Measurements from ENCODE around the gene MICU1. TPM values are rescaled to one million over a fixed set of nuclear protein-coding genes. Genes with fewer than 3 reads are reported as not detected.

The MICU1 gene
- total RNA-seq, 1 experiment from 2014 or later, result 36.0 TPM

DNA sequence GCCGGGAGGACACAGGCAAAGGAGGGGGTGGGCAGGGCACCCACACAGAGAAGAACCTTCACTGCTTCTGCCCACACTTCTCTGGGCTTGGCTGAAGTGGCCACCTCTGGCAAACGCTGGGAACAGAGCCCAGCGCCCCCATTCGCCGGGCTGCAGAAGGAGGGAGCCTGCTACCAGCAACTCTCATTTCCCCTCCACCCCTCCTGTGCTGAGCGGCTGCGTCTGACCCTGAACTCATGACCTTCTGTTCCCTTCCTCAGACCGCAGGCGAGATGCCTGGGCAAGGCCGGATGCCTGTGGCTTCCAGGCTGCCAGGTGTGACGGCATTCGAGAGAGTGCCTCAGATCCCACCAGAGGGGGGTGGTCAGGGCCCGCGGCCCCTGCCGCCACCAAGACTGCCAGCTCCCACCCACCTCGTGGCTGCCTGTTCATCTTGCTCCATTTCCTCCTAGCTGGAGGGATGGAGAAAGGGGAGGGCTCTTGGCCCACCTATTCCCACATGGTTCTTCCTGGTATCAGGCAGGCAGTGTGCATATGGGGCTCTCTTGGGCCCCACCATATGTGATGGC, 291.0 kb downstream of the MICU1 start:
- ChIA-PET POLR2A (interaction anchor here (1.0 kb wide), 2 partner anchors 60 to 62 kb away, joined by 4 read pairs; no protein-coding TSS in a partner anchor), CTCF (interaction anchor here (1.0 to 1.4 kb wide), 3 partner anchors 8 to 74 kb away, joined by 3 read pairs; no protein-coding TSS in a partner anchor)
- ATAC-seq (no peak), DNase-seq (ENCODE audit: low spot score) (no peak)
- Mint-ChIP-seq H3K27ac (0 out of 2 replicates have a peak overlapping the region, but pooled peaks have one; percentile 36), H3K4me1 (peaks cover 34% of the 10 kb centered on the region), H3K27me3 (ENCODE audit: low read depth) (no peaks in the 10 kb centered on the region), H3K9me3 (no peaks in the 10 kb centered on the region), H3K36me3 (peaks cover 9% of the 10 kb centered on the region), H3K4me3 (no peak overlapping the region)
- TF ChIP-seq GABPB1 (CRISPR knock-in tag; IDR thresholded peaks at IDR 0.05) (peak; percentile 76), JUN (CRISPR knock-in tag; IDR thresholded peaks at IDR 0.05) (no peak)
- TF ChIP-seq, protein P1, sequence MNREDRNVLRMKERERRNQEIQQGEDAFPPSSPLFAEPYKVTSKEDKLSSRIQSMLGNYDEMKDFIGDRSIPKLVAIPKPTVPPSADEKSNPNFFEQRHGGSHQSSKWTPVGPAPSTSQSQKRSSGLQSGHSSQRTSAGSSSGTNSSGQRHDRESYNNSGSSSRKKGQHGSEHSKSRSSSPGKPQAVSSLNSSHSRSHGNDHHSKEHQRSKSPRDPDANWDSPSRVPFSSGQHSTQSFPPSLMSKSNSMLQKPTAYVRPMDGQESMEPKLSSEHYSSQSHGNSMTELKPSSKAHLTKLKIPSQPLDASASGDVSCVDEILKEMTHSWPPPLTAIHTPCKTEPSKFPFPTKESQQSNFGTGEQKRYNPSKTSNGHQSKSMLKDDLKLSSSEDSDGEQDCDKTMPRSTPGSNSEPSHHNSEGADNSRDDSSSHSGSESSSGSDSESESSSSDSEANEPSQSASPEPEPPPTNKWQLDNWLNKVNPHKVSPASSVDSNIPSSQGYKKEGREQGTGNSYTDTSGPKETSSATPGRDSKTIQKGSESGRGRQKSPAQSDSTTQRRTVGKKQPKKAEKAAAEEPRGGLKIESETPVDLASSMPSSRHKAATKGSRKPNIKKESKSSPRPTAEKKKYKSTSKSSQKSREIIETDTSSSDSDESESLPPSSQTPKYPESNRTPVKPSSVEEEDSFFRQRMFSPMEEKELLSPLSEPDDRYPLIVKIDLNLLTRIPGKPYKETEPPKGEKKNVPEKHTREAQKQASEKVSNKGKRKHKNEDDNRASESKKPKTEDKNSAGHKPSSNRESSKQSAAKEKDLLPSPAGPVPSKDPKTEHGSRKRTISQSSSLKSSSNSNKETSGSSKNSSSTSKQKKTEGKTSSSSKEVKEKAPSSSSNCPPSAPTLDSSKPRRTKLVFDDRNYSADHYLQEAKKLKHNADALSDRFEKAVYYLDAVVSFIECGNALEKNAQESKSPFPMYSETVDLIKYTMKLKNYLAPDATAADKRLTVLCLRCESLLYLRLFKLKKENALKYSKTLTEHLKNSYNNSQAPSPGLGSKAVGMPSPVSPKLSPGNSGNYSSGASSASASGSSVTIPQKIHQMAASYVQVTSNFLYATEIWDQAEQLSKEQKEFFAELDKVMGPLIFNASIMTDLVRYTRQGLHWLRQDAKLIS (CRISPR knock-in tag; IDR thresholded peaks at IDR 0.05; ENCODE audit: borderline replicate concordance), result no peak
- TF ChIP-seq, protein P2, sequence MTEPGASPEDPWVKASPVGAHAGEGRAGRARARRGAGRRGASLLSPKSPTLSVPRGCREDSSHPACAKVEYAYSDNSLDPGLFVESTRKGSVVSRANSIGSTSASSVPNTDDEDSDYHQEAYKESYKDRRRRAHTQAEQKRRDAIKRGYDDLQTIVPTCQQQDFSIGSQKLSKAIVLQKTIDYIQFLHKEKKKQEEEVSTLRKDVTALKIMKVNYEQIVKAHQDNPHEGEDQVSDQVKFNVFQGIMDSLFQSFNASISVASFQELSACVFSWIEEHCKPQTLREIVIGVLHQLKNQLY (CRISPR knock-in tag; IDR thresholded peaks at IDR 0.05), result no peak

DNA sequence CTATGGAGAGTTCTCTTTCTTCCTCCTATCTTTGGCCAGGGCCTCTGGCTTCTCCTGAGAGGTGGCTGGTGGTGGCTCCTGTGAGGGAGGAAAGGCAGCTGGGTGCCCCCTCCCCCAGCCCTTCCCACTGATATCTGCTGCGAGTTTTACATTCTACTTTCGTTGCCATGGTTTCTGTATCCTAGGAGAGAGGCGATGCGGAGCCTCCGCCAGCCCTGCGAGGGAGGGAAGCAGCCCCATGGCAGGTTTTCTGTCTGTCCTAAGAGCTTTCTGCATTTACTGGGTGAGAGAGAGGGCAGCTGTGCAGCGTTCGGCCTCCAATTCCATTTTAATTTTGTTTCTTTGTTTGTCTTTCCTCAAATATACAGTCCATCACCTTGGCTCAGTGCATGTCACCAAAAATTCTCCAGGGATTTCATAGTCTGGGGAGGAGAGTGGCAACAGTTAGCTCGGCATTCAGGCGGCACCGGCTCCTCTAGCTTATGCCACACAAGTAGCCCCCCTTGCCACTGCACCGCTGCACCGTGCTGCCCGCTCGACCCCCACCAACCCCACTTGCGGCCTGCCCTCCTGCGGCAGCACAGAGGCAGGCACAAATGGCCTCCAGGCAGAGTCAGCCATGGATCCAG, 291.6 kb downstream of the MICU1 start:
- no peak for DNase-seq (ENCODE audit: low spot score)
- CTCF ChIA-PET, result interaction anchor here (0.6 to 1.4 kb wide), 8 partner anchors 9 to 377 kb away, joined by 3 to 4 read pairs (median 3); partner anchors contain the start of gene DDIT4
- no peaks in the 10 kb centered on the region for H3K27me3 Mint-ChIP-seq (ENCODE audit: low read depth)

DNA sequence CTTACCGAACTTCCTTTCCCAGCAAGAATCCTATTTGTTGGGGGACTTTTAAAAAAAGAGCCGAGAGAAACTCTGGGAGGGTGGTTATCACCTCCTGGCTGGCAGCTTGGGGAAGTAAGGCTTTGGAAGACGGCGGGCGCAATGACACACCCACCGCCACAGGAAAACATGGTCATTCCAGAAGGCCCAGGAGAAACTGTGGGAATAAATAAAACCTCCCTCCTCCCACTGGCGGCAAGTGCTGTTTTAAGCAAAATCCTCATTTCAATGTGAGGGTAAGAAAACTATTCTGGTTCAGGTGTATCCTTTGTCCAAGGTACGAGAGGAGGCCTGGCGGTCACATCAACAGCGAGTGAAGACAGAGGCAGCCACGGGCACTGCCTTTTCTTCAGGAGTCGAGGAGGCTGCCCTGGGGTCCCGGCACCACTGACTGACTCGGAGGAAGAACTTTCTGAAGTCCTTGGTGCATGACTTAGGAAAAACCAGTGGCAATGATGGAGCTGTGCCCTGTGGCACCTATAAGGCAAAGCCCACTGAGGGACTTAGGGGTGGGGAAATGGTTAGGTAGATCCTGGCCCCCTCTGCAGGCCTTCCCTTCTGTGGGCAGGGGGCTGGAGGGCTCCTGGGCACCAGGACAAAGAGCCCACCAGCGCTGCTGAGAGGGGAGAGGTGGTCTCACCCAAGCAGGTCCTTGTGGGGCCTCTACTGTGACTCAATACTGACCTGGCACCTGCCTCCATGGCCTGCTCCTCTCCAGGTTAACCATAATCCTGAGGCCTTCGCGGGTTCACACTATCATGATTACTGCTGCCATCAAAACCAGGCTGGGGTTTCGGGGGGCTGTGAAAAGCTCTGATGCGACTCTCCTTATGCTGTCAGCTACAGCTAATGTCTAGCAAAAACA, 292.5 kb downstream of the MICU1 start:
- no peak for TF ChIP-seq TCF7 (CRISPR knock-in tag; IDR thresholded peaks at IDR 0.05; ENCODE audit: low read depth)
- TF ChIP-seq GRHL2 (CRISPR knock-in tag; IDR thresholded peaks at IDR 0.05; ENCODE audit: insufficient replicate concordance, severe bottlenecking), result no peak
- TF ChIP-seq FOXK1 (CRISPR knock-in tag; IDR thresholded peaks at IDR 0.05), result no peak
- TF ChIP-seq SMAD3 (CRISPR knock-in tag; IDR thresholded peaks at IDR 0.05; ENCODE audit: borderline replicate concordance), result no peak
- TF ChIP-seq ELF4 (CRISPR knock-in tag; IDR thresholded peaks at IDR 0.05; ENCODE audit: low read depth), result no peak
- TF ChIP-seq SMAD4 (CRISPR knock-in tag; IDR thresholded peaks at IDR 0.05), result no peak
- TF ChIP-seq, protein P3, sequence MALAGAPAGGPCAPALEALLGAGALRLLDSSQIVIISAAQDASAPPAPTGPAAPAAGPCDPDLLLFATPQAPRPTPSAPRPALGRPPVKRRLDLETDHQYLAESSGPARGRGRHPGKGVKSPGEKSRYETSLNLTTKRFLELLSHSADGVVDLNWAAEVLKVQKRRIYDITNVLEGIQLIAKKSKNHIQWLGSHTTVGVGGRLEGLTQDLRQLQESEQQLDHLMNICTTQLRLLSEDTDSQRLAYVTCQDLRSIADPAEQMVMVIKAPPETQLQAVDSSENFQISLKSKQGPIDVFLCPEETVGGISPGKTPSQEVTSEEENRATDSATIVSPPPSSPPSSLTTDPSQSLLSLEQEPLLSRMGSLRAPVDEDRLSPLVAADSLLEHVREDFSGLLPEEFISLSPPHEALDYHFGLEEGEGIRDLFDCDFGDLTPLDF (CRISPR knock-in tag; IDR thresholded peaks at IDR 0.05), result no peak
- TF ChIP-seq JUN (CRISPR knock-in tag; IDR thresholded peaks at IDR 0.05), result no peak
- DNase-seq (ENCODE audit: low spot score), result no peak
- ChIA-PET CTCF (interaction anchor here (0.6 to 2.0 kb wide), 19 partner anchors 13 to 376 kb away, joined by 3 to 15 read pairs (median 4); partner anchors contain the start of gene DDIT4), POLR2A (interaction anchor here (0.5 to 2.5 kb wide), 4 partner anchors 12 to 196 kb away, joined by 3 to 17 read pairs (median 6); no protein-coding TSS in a partner anchor)
- H3K4me3 Mint-ChIP-seq, result no peak overlapping the region
- H3K9me3 Mint-ChIP-seq, result no peaks in the 10 kb centered on the region
- H3K36me3 Mint-ChIP-seq, result peaks cover 9% of the 10 kb centered on the region
- H3K27ac Mint-ChIP-seq, result peak overlapping the region; percentile 63; the same call in 1 of the 2 replicates
- H3K27me3 Mint-ChIP-seq (ENCODE audit: low read depth), result no peaks in the 10 kb centered on the region
- peaks cover 41% of the 10 kb centered on the region for H3K4me1 Mint-ChIP-seq
- no peak for ATAC-seq

More for the DNA sequence above, 291.6 kb downstream of the MICU1 start:
- no peak overlapping the region for H3K4me3 Mint-ChIP-seq
- H3K36me3 Mint-ChIP-seq, result peaks cover 9% of the 10 kb centered on the region
- H3K9me3 Mint-ChIP-seq, result no peaks in the 10 kb centered on the region
- H3K4me1 Mint-ChIP-seq, result peaks cover 35% of the 10 kb centered on the region
- POLR2A ChIA-PET, result interaction anchor here (0.7 to 1.0 kb wide), 2 partner anchors 59 to 61 kb away, joined by 3 to 4 read pairs; no protein-coding TSS in a partner anchor
- no peak for TF ChIP-seq ZNF671 (CRISPR knock-in tag; IDR thresholded peaks at IDR 0.05)
- no peak for TF ChIP-seq ZNF396 (CRISPR knock-in tag; IDR thresholded peaks at IDR 0.05; ENCODE audit: borderline replicate concordance)
- ATAC-seq, result peak; percentile 4; the same call in 1 of the 2 replicates
- H3K27ac Mint-ChIP-seq, result no peak overlapping the region
